HepG2 (cell line): ENCODE data around the gene HIVEP2.

Experiments used
- CTCF ChIP-seq: sonication (generic); formaldehyde crosslinking; IDR thresholded peaks from 2 replicates; pipeline ENCODE4 v1.5.0; 2020; ENCODE audit warnings: mild to moderate bottlenecking, missing genetic modification reagents, moderate library complexity
- HMGA1 ChIP-seq: sonication (generic); formaldehyde crosslinking; conservative IDR thresholded peaks from 2 replicates; pipeline ENCODE4 v1.4.0; 2020; ENCODE audit warnings: missing genetic modification reagents
- JUN ChIP-seq: sonication (generic); formaldehyde crosslinking; IDR thresholded peaks from 2 replicates; pipeline ENCODE4 v1.4.0; 2020; ENCODE audit warnings: mild to moderate bottlenecking, missing genetic modification reagents
- PRDM10 ChIP-seq: sonication (generic); formaldehyde crosslinking; IDR thresholded peaks from 2 replicates; pipeline ENCODE4 v1.4.0; 2020; ENCODE audit warnings: low read depth, missing genetic modification reagents
- TCF7 ChIP-seq: sonication (generic); IDR thresholded peaks from 2 replicates; pipeline ENCODE4 v1.6.1; 2016; ENCODE audit warnings: antibody characterized with exemption, low read depth
- ZC3H13 ChIP-seq: sonication (generic); formaldehyde crosslinking; IDR thresholded peaks from 2 replicates; pipeline ENCODE4 v1.8.1; 2023; ENCODE audit warnings: mild to moderate bottlenecking, missing genetic modification reagents, moderate library complexity
- ZNF232 ChIP-seq: sonication (generic); formaldehyde crosslinking; IDR thresholded peaks from 2 replicates; pipeline ENCODE4 v1.4.0; 2020; ENCODE audit warnings: missing genetic modification reagents, borderline replicate concordance
- ZNF740 ChIP-seq: sonication (generic); formaldehyde crosslinking; IDR thresholded peaks from 2 replicates; pipeline ENCODE4 v1.4.0; 2020; ENCODE audit warnings: missing genetic modification reagents

- TF ChIP-seq ZC3H13 (CRISPR knock-in tag) (no peak), CTCF (no peak), JUN (CRISPR knock-in tag) (no peak), HMGA1 (CRISPR knock-in tag) (no peak), PRDM10 (CRISPR knock-in tag) (no peak), ZNF740 (CRISPR knock-in tag) (no peak), TCF7 (no peak), ZNF232 (CRISPR knock-in tag) (no peak)
Observed at GRCh38 chr6:142803032-142803431, 141.9 kb downstream of the HIVEP2 start.
